ENCODE measurements around the gene SF3B1.

SF3B1 gene

DNA sequence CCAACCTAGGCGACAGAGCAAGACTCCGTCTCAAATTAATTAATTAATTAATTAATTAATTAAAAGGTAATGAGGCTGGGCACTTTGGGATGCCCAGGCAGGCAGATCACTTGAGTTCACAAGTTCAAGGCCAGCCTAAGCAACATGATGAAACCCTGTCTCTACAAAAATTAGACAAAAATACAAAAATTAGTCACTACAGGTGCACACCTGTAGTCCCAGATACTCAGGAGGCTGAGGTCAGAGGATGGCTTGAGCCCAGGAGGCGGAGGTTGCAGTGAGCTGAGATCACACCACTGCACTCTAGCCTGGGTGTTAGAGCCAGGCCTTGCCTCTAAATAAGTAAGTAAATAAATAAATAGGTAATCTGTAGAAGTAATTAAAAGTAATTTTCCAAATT, 6.8 kb downstream of the SF3B1 start:
- DNase-seq (ENCODE audit: low read depth, low spot score), result no peak
- H3K9me3 ChIP-seq (ENCODE audit: low read depth, low read length), result no peaks in the 10 kb centered on the region
- TF ChIP-seq EZH2 (IDR thresholded peaks at IDR 0.05), result no peak
- TF ChIP-seq FOXP2 (optimal IDR thresholded peaks at IDR 0.05; ENCODE audit: control extremely low read depth, extremely low read length, insufficient read depth), result no peak
- no peak for TF ChIP-seq POLR2AphosphoS5 (IDR thresholded peaks at IDR 0.05; ENCODE audit: borderline replicate concordance, low read depth, low read length)
- peaks cover 31% of the 10 kb centered on the region for H3K36me3 ChIP-seq (ENCODE audit: insufficient read depth, low read length)
- no peak overlapping the region for H3K9ac ChIP-seq (ENCODE audit: insufficient read length)
- no peak overlapping the region for H3K27ac ChIP-seq
- H3K4me3 ChIP-seq, result no peak overlapping the region

DNA sequence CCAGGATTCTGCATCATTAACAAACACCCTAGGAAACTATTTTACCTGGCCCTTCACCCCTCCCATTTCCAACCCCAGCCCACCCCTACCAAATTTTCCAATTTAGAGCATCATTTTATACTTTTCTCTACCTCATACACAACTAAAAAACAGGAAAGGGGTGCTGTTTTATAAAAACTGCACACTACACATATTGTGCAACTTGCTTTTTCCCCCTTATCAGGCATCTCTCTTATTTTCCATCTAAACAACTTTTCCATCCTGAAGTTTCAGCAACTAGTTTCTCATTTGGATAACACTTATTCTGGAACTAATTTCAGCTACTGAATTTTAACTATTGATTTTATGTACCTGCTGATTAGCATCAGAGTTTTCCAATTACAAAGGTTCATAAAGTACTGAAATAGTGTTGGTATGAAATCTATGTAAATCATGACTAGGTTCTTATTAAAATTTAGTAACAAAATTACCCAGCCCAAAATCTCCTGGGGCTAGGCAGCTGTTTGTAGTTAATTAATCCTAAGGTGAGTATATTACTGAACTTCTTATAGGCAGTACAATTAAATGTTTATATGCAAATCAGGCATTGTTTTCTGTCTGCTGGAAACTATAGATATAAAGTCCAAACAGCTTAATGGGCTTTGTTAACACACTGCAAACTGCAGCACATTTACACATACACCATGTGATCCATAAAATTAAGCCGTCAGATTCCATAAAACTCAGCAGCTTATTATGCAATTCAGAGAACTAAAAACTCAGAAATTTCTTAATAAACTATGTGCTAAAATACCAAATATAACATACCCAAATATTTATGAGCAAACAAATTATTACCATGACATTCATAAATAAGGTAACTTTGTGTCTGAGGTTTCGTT, 7.9 kb downstream of the SF3B1 start:
- Histone ChIP-seq H3K9me3 (ENCODE audit: low read depth, low read length) (no peaks in the 10 kb centered on the region), H3K36me3 (ENCODE audit: insufficient read depth, low read length) (peaks cover 36% of the 10 kb centered on the region)

DNA sequence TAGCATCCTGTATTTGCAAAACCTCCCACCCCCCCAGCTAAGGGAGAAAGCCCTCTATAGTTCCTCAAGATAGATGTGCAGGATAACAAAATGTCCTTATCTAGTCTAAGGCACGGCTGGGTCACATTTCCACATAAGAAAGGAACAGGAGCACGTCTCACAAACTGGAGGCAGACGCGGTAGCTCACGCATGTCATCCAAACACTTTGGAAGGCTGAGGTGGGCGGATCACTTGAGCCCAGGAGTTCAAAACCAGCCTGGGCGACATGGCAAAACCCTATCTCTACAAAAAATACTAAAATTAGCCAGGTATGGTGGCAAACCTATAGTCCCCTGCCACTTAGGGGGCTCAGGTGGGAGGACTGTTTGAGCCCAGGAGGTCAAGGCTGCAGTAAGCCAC, 9.3 kb downstream of the SF3B1 start:
- Histone ChIP-seq H3K9ac (ENCODE audit: insufficient read length) (no peak overlapping the region), H3K36me3 (ENCODE audit: insufficient read depth, low read length) (peaks cover 50% of the 10 kb centered on the region), H3K9me3 (ENCODE audit: low read depth, low read length) (no peaks in the 10 kb centered on the region)

More for the DNA sequence above, 7.9 kb downstream of the SF3B1 start:
- Histone ChIP-seq H3K9ac (ENCODE audit: insufficient read length) (peak overlapping the region; percentile 24), H3K4me3 (peak overlapping the region; percentile 14; the same call in 1 of the 2 replicates), H3K27ac (peak overlapping the region; percentile 56)
- TF ChIP-seq FOXP2 (optimal IDR thresholded peaks at IDR 0.05; ENCODE audit: control extremely low read depth, extremely low read length, insufficient read depth), result no peak
- TF ChIP-seq EZH2 (IDR thresholded peaks at IDR 0.05), result no peak
- TF ChIP-seq POLR2AphosphoS5 (IDR thresholded peaks at IDR 0.05; ENCODE audit: borderline replicate concordance, low read depth, low read length), result no peak
- DNase-seq (ENCODE audit: low read depth, low spot score), result no peak

DNA sequence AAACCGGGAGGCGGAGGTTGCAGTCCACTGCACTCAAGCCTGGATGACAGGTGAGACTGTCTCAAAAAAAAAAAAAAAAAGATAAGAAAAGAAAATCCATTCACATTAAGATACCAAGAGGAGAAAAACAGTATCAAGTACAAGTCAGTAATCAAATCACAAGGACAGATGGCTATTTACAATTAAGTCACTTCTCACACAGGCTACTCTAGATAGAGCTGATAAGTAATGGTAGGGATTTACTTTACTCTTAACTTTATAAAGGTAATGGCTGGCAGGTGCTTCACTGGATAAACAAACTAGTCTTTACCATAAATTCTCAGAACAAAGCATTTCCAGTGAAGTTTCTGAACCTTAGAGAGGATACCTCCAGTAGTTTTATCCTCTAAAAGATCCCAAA, 11.5 kb downstream of the SF3B1 start:
- Histone ChIP-seq H3K9ac (ENCODE audit: insufficient read length) (no peak overlapping the region), H3K27ac (no peak overlapping the region), H3K36me3 (ENCODE audit: insufficient read depth, low read length) (peaks cover 56% of the 10 kb centered on the region), H3K9me3 (ENCODE audit: low read depth, low read length) (no peaks in the 10 kb centered on the region), H3K4me3 (no peak overlapping the region)
- no peak for TF ChIP-seq EZH2 (IDR thresholded peaks at IDR 0.05)
- TF ChIP-seq FOXP2 (optimal IDR thresholded peaks at IDR 0.05; ENCODE audit: control extremely low read depth, extremely low read length, insufficient read depth), result no peak
- no peak for TF ChIP-seq POLR2AphosphoS5 (IDR thresholded peaks at IDR 0.05; ENCODE audit: borderline replicate concordance, low read depth, low read length)
- DNase-seq (ENCODE audit: low read depth, low spot score), result no peak

More for the DNA sequence above, 9.3 kb downstream of the SF3B1 start:
- H3K27ac ChIP-seq, result peak overlapping the region; percentile 31; the same call in 1 of the 2 replicates
- TF ChIP-seq EZH2 (IDR thresholded peaks at IDR 0.05) (no peak), FOXP2 (optimal IDR thresholded peaks at IDR 0.05; ENCODE audit: control extremely low read depth, extremely low read length, insufficient read depth) (no peak)
- DNase-seq (ENCODE audit: low read depth, low spot score), result no peak
- no peak overlapping the region for H3K4me3 ChIP-seq

DNA sequence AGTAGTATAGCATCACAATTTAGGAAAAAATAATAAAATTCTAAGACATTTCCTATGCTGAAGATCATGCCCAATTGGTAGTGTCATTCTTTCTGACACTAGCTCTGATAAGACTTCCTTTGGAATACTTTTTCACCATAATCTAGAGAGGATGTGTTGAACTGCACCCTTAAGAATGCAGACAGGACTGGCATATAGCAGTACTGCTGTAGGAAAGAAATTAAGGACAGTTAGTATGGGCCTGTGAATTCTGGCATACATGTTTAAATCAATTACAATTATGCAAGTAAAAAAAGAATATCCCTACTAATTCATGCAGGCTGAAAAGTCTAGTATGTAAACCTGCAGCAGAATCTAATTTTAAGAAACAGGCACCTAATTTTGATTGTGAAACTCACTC, 15.4 kb downstream of the SF3B1 start:
- Histone ChIP-seq H3K9ac (ENCODE audit: insufficient read length) (no peak overlapping the region), H3K27ac (no peak overlapping the region), H3K4me3 (no peak overlapping the region), H3K9me3 (ENCODE audit: low read depth, low read length) (no peaks in the 10 kb centered on the region), H3K36me3 (ENCODE audit: insufficient read depth, low read length) (peaks cover 90% of the 10 kb centered on the region)
- DNase-seq (ENCODE audit: low read depth, low spot score), result no peak
- TF ChIP-seq POLR2AphosphoS5 (IDR thresholded peaks at IDR 0.05; ENCODE audit: borderline replicate concordance, low read depth, low read length) (no peak), FOXP2 (optimal IDR thresholded peaks at IDR 0.05; ENCODE audit: control extremely low read depth, extremely low read length, insufficient read depth) (no peak), EZH2 (IDR thresholded peaks at IDR 0.05) (no peak)

DNA sequence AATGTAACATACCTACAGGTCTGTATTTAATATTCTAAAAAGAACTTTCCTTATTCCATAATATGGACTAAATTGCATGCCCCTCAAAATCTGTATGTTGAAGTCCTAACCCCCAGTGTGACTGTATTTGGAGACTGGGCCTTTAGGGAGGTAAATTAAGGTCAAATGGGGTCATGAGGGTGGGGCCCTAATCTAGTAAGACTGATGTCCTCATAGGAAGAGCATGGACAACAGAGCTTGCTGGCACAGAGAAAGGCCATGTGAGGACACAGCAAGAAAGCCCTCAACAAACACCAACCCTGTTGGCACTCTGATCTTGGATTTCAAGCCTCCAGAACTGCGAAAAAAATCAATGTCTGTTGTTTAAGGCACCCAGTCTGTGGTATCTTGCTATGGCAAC, 18.6 kb downstream of the SF3B1 start:
- H3K36me3 ChIP-seq (ENCODE audit: insufficient read depth, low read length), result peaks cover 93% of the 10 kb centered on the region
- H3K9ac ChIP-seq (ENCODE audit: insufficient read length), result no peak overlapping the region
- TF ChIP-seq FOXP2 (optimal IDR thresholded peaks at IDR 0.05; ENCODE audit: control extremely low read depth, extremely low read length, insufficient read depth) (no peak), POLR2AphosphoS5 (IDR thresholded peaks at IDR 0.05; ENCODE audit: borderline replicate concordance, low read depth, low read length) (no peak), EZH2 (IDR thresholded peaks at IDR 0.05) (no peak)
- no peaks in the 10 kb centered on the region for H3K9me3 ChIP-seq (ENCODE audit: low read depth, low read length)
- DNase-seq (ENCODE audit: low read depth, low spot score), result no peak
- H3K27ac ChIP-seq, result no peak overlapping the region
- H3K4me3 ChIP-seq, result no peak overlapping the region

DNA sequence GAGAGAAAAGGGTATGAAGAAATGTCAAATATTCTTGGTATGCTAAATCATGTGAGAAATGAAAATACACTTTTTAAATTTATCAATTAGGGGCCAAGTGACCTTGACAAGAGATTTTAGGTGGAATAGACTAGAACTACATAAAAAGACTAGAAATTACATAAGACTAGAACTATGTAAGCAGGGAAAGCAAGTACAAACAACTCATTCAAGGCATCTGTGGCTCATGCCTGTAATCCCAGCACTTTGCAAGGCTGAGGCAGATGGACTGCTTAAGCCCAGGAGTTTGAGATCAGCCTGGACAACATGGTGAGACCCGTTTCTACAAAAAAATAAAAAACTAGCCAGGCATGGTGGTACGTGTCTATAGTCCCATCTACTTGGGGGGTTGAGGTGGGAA, 20.3 kb downstream of the SF3B1 start:
- Histone ChIP-seq H3K27ac (peak overlapping the region; percentile 31; the same call in 1 of the 2 replicates), H3K9ac (ENCODE audit: insufficient read length) (no peak overlapping the region), H3K9me3 (ENCODE audit: low read depth, low read length) (no peaks in the 10 kb centered on the region), H3K4me3 (no peak overlapping the region), H3K36me3 (ENCODE audit: insufficient read depth, low read length) (peaks cover 92% of the 10 kb centered on the region)
- no peak for DNase-seq (ENCODE audit: low read depth, low spot score)
- no peak for TF ChIP-seq EZH2 (IDR thresholded peaks at IDR 0.05)
- TF ChIP-seq POLR2AphosphoS5 (IDR thresholded peaks at IDR 0.05; ENCODE audit: borderline replicate concordance, low read depth, low read length), result no peak
- TF ChIP-seq FOXP2 (optimal IDR thresholded peaks at IDR 0.05; ENCODE audit: control extremely low read depth, extremely low read length, insufficient read depth), result no peak

DNA sequence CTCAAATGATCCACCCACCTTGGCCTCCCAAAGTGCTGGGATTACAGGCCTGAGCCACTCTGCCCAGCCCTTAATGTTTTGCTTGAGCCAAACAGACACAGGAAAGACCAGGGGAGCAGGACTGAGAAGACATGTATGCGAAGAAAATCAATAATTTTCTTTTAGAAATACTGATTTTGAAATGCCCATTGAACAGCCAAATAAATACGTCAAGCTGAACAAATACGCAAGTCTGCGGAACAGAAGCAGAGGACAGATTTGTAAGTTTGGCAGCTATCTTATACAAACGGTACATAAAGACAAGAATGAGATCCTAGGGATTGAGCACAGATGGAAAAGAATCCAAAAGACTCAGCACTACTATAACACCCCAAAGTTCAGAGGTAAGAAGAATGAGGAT, 20.8 kb downstream of the SF3B1 start:
- Histone ChIP-seq H3K36me3 (ENCODE audit: insufficient read depth, low read length) (peaks cover 92% of the 10 kb centered on the region), H3K9ac (ENCODE audit: insufficient read length) (no peak overlapping the region), H3K27ac (peak overlapping the region; percentile 31; the same call in 1 of the 2 replicates), H3K9me3 (ENCODE audit: low read depth, low read length) (no peaks in the 10 kb centered on the region), H3K4me3 (no peak overlapping the region)
- TF ChIP-seq FOXP2 (optimal IDR thresholded peaks at IDR 0.05; ENCODE audit: control extremely low read depth, extremely low read length, insufficient read depth) (no peak), EZH2 (IDR thresholded peaks at IDR 0.05) (no peak), POLR2AphosphoS5 (IDR thresholded peaks at IDR 0.05; ENCODE audit: borderline replicate concordance, low read depth, low read length) (no peak)
- no peak for DNase-seq (ENCODE audit: low read depth, low spot score)

Data from SK-N-MC (cell line).